Lung (tissue), 12 donors: ENCODE data around the gene TUB. TPM values are rescaled to one million over a fixed set of nuclear protein-coding genes. Genes with fewer than 3 reads are reported as not detected.

Experiments
- ATAC-seq: fragments of 200-7000 bp; cut with Tn5 transposase; one replicate; pipeline ENCODE4 v1.9.1; 2020; ENCODE audit warnings: moderate number of reproducible peaks; ENCODE audit not compliant: insufficient read depth, low FRiP score
- DNase-seq, 3 donors: peaks; one replicate each; pipeline ENCODE4 v3.0.0-alpha.2; 2013 to 2017
- H3K27ac ChIP-seq, 2 donors: one replicate each; pipeline ENCODE4 v1.5.1; 2013; ENCODE audit warnings: mild to moderate bottlenecking in 2 of 2, moderate library complexity in 2 of 2, control low read depth in 1 of 2, inconsistent platforms in 1 of 2, low read depth in 1 of 2, low read length in 1 of 2
- H3K27me3 ChIP-seq, 3 donors: one replicate each; pipeline ENCODE4 v1.5.1; 2013; ENCODE audit warnings: low read length in 2 of 3; ENCODE audit not compliant: control insufficient read depth in 3 of 3, insufficient read depth in 3 of 3
- H3K36me3 ChIP-seq, 4 donors: one replicate each; pipeline ENCODE4 v1.5.1; 2013; ENCODE audit warnings: low read length in 4 of 4, mild to moderate bottlenecking in 1 of 4, moderate library complexity in 1 of 4; ENCODE audit not compliant: control insufficient read depth in 4 of 4, insufficient read depth in 4 of 4
- H3K4me1 ChIP-seq, 5 donors: one replicate each; pipeline ENCODE4 v1.5.1; 2013; ENCODE audit warnings: low read length in 5 of 5, mild to moderate bottlenecking in 2 of 5, moderate library complexity in 1 of 5; ENCODE audit not compliant: control insufficient read depth in 5 of 5, insufficient read depth in 5 of 5
- H3K4me3 ChIP-seq: one replicate; pipeline ENCODE4 v1.5.1; 2013; ENCODE audit warnings: mild to moderate bottlenecking, control low read depth, moderate library complexity
- H3K9ac ChIP-seq, 2 donors: one replicate each; pipeline ENCODE4 v1.5.1; 2013; ENCODE audit warnings: low read length in 2 of 2, control low read depth in 1 of 2; ENCODE audit not compliant: insufficient read depth in 1 of 2
- H3K9me3 ChIP-seq, 4 donors: one replicate each; pipeline ENCODE4 v1.5.1; 2013; ENCODE audit warnings: low read length in 3 of 4, mild to moderate bottlenecking in 1 of 4, moderate library complexity in 1 of 4; ENCODE audit not compliant: control insufficient read depth in 4 of 4, insufficient read depth in 3 of 4
- CTCF ChIP-seq: IDR thresholded peaks from 2 replicates; pipeline ENCODE4 v1.5.1; 2012; ENCODE audit warnings: mild to moderate bottlenecking; ENCODE audit errors: control extremely low read depth, extremely low read depth
- WGBS, 2 donors: extraction: QIAGEN DNeasy Blood & Tissue Kit; methylation state at CpG; one replicate each; pipeline ENCODE4 v1.1.7; 2013; 5-methylcytosine and 5-hydroxymethylcytosine counted together
- polyA plus RNA-seq, 2 donors: library from polyadenylated mRNA; stranded (reverse); fragments of 200-250 nt; gene quantifications; one replicate each; pipeline ENCODE4 v1.2.1, GENCODE V29; 2013
- total RNA-seq, 2 donors: library from RNA; depleted of rRNA in 1 of 2; stranded (reverse); fragments of >200 nt in 1 of 2; gene quantifications; one replicate each; pipeline ENCODE4 v1.2.1, GENCODE V29; 2014 to 2021
- donor health status: control.
- donor health status: control.
- donor health status: Bipolar disorder and iron deficiency.
- donor health status: healthy.
- donor health status: DM: yes; HTN: yes; CAD: no.

Gene TUB
- total and polyA plus RNA-seq, 4 donors: 0.96 to 23.5 (median 5.1) TPM

- Histone ChIP-seq H3K4me3 (no peak overlapping the region), H3K36me3 (peaks cover 3 to 29% (median 11%) of the 10 kb centered on the region in 4 donors), H3K9ac (no peak overlapping the region), H3K9me3 (no peaks in the 10 kb centered on the region), H3K4me1 (peaks cover 0 to 4% (median 0%) of the 10 kb centered on the region in 5 donors), H3K27me3 (no peaks in the 10 kb centered on the region), H3K27ac (no peak overlapping the region)
- ATAC-seq (no peak), DNase-seq (no peak)
- TF ChIP-seq CTCF: no peak
- WGBS, 2 donors: 82 to 91% methylated on average over 4 of the region's 4 CpGs
Measured at GRCh38 chr11:8105133-8105532, 24.1 kb downstream of the TUB start.

GRCh38 chr11:8105666-8106065, 24.7 kb downstream of the TUB start:
- DNase-seq (peak in 1 of 3 donors; percentile 40), ATAC-seq (no peak)
- Histone ChIP-seq H3K9ac (no peak overlapping the region), H3K9me3 (no peaks in the 10 kb centered on the region), H3K4me3 (no peak overlapping the region), H3K27me3 (no peaks in the 10 kb centered on the region), H3K4me1 (peaks cover 0 to 8% (median 0%) of the 10 kb centered on the region in 5 donors), H3K36me3 (peaks cover 3 to 25% (median 8%) of the 10 kb centered on the region in 4 donors), H3K27ac (no peak overlapping the region)
- TF ChIP-seq CTCF: no peak
- WGBS, 2 donors: 73 to 76% methylated on average over 3 of the region's 3 CpGs

GRCh38 chr11:8106679-8107078, 25.7 kb downstream of the TUB start:
- peaks cover 0 to 17% (median 0%) of the 10 kb centered on the region in 5 donors for H3K4me1 ChIP-seq
- H3K27ac ChIP-seq: no peak overlapping the region
- no peak for ATAC-seq
- peaks cover 0 to 16% (median 3%) of the 10 kb centered on the region in 4 donors for H3K36me3 ChIP-seq
- no peak overlapping the region for H3K4me3 ChIP-seq
- H3K27me3 ChIP-seq: no peaks in the 10 kb centered on the region
- H3K9ac ChIP-seq: no peak overlapping the region
- DNase-seq: no peak
- no peak for TF ChIP-seq CTCF
- WGBS, 2 donors: 74 to 79% methylated on average over 2 of the region's 2 CpGs
- H3K9me3 ChIP-seq: no peaks in the 10 kb centered on the region

GRCh38 chr11:8107642-8108041, 26.6 kb downstream of the TUB start:
- H3K9me3 ChIP-seq: no peaks in the 10 kb centered on the region
- no peaks in the 10 kb centered on the region for H3K27me3 ChIP-seq
- no peak overlapping the region for H3K9ac ChIP-seq
- no peak overlapping the region for H3K27ac ChIP-seq
- peaks cover 0 to 8% (median 1%) of the 10 kb centered on the region in 4 donors for H3K36me3 ChIP-seq
- TF ChIP-seq CTCF: no peak
- DNase-seq (no peak), ATAC-seq (no peak)
- 88 to 93% methylated on average over 5 of the region's 5 CpGs for WGBS, 2 donors
- H3K4me3 ChIP-seq: no peak overlapping the region
- peaks cover 0 to 21% (median 0%) of the 10 kb centered on the region in 5 donors for H3K4me1 ChIP-seq
